Dermis blood vessel endothelial cell (primary cell): Measurements from ENCODE around the gene LARP6. TPM values are rescaled to one million over a fixed set of nuclear protein-coding genes. Genes with fewer than 3 reads are reported as not detected.
A peak's percentile ranks its signal among the peaks of the same experiment; 100 is the strongest.
"Not testable (repeated sequence)": the region's sequence is repeated elsewhere in the genome, so short reads cannot be mapped to it uniquely, and the experiment has no call there.

Source experiments
- DNase-seq: peaks from one replicate; pipeline ENCODE4 v3.0.0; 2010
- total RNA-seq: library from RNA; depleted of rRNA; stranded (reverse); fragments of >200 nt; gene quantifications from 2 replicates; pipeline ENCODE4 v1.2.3, GENCODE V29; 2014

LARP6 gene
- 6.9 and 15.0 TPM in 2 replicates for total RNA-seq

GRCh38 chr15:70853973-70854665 lies at the start of gene LARP6:
Gene LARP6, minus strand, starts transcription at chr15:70854157. Its CDS starts 69 bp downstream, at chr15:70854088.
- peak; percentile 61 for DNase-seq

GRCh38 chr15:70902107-70902506 lies 48.1 kb upstream of the LARP6 start:
- peak; percentile 84 for DNase-seq

GRCh38 chr15:70892912-70893560 lies 39.1 kb upstream of the LARP6 start:
- peak; percentile 78 for DNase-seq

GRCh38 chr15:70892002-70892911 lies 38.3 kb upstream of the LARP6 start, which contains the start of the genes LRRC49 and THAP10:
Gene LRRC49, plus strand, starts transcription at chr15:70892826. Its CDS starts 69 bp downstream, at chr15:70892895.
Gene THAP10, minus strand, starts transcription at chr15:70892433. Its CDS starts 161 bp downstream, at chr15:70892272.
- peak; percentile 98 for DNase-seq

GRCh38 chr15:70882361-70882760 lies 28.4 kb upstream of the LARP6 start:
- no peak for DNase-seq

- no peak for DNase-seq
Observed at GRCh38 chr15:70880781-70881180, 26.8 kb upstream of the LARP6 start.

- DNase-seq: peak; percentile 44
Observed at GRCh38 chr15:70879401-70879800, 25.4 kb upstream of the LARP6 start.

GRCh38 chr15:70876683-70877082 lies 22.7 kb upstream of the LARP6 start:
- DNase-seq: no peak

GRCh38 chr15:70876011-70876410 lies 22.1 kb upstream of the LARP6 start:
- DNase-seq: no peak

- DNase-seq: peak; percentile 64
Observed at GRCh38 chr15:70875001-70875782, 21.2 kb upstream of the LARP6 start.

GRCh38 chr15:70873232-70874054 lies 19.5 kb upstream of the LARP6 start:
- no peak for DNase-seq

- not testable (repeated sequence) for DNase-seq
Observed at GRCh38 chr15:70871490-70871889, 17.5 kb upstream of the LARP6 start.

GRCh38 chr15:70870051-70870450 lies 16.1 kb upstream of the LARP6 start:
- DNase-seq: peak; percentile 23

GRCh38 chr15:70869346-70869745 lies 15.4 kb upstream of the LARP6 start:
- DNase-seq: no peak

GRCh38 chr15:70867911-70868467 lies 14.0 kb upstream of the LARP6 start:
- peak; percentile 74 for DNase-seq

- no peak for DNase-seq
Observed at GRCh38 chr15:70866982-70867641, 13.2 kb upstream of the LARP6 start.

- peak; percentile 61 for DNase-seq
Observed at GRCh38 chr15:70863450-70864218, 9.7 kb upstream of the LARP6 start.

- DNase-seq: no peak
Observed at GRCh38 chr15:70859998-70860397, 6.0 kb upstream of the LARP6 start.

GRCh38 chr15:70859322-70859908 lies 5.5 kb upstream of the LARP6 start:
- no peak for DNase-seq
